ENCODE data around the gene SETD2.
"Not testable (repeated sequence)": the region's sequence is repeated elsewhere in the genome, so short reads cannot be mapped to it uniquely, and the experiment has no call there.

DNA sequence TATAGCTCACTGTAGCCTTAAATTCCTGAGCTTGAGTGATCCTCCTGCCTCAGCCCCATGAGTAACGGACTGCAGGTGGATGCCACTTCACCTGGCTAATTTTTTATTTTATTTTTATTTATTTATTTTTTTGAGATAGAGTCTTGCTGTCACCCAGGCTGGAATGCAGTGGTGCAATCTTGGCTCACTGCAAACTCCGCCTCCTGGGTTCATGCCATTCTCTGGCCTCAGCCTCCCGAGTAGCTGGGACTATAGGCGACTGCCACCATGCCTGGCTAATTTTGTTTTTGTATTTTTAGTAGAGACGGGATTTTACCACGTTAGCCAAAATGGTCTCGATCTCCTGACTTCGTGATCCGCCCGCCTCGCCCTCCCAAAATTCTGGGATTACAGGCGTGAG, 16.1 kb upstream of the SETD2 start:
- TF ChIP-seq, protein P1, sequence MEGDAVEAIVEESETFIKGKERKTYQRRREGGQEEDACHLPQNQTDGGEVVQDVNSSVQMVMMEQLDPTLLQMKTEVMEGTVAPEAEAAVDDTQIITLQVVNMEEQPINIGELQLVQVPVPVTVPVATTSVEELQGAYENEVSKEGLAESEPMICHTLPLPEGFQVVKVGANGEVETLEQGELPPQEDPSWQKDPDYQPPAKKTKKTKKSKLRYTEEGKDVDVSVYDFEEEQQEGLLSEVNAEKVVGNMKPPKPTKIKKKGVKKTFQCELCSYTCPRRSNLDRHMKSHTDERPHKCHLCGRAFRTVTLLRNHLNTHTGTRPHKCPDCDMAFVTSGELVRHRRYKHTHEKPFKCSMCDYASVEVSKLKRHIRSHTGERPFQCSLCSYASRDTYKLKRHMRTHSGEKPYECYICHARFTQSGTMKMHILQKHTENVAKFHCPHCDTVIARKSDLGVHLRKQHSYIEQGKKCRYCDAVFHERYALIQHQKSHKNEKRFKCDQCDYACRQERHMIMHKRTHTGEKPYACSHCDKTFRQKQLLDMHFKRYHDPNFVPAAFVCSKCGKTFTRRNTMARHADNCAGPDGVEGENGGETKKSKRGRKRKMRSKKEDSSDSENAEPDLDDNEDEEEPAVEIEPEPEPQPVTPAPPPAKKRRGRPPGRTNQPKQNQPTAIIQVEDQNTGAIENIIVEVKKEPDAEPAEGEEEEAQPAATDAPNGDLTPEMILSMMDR (IDR thresholded peaks at IDR 0.05; ENCODE audit: insufficient read depth, low read length) = not testable (repeated sequence)
- TF ChIP-seq POLR2AphosphoS5, GABPA (IDR thresholded peaks at IDR 0.05; ENCODE audit: low read depth): not testable (repeated sequence)
- TF ChIP-seq, protein P2, sequence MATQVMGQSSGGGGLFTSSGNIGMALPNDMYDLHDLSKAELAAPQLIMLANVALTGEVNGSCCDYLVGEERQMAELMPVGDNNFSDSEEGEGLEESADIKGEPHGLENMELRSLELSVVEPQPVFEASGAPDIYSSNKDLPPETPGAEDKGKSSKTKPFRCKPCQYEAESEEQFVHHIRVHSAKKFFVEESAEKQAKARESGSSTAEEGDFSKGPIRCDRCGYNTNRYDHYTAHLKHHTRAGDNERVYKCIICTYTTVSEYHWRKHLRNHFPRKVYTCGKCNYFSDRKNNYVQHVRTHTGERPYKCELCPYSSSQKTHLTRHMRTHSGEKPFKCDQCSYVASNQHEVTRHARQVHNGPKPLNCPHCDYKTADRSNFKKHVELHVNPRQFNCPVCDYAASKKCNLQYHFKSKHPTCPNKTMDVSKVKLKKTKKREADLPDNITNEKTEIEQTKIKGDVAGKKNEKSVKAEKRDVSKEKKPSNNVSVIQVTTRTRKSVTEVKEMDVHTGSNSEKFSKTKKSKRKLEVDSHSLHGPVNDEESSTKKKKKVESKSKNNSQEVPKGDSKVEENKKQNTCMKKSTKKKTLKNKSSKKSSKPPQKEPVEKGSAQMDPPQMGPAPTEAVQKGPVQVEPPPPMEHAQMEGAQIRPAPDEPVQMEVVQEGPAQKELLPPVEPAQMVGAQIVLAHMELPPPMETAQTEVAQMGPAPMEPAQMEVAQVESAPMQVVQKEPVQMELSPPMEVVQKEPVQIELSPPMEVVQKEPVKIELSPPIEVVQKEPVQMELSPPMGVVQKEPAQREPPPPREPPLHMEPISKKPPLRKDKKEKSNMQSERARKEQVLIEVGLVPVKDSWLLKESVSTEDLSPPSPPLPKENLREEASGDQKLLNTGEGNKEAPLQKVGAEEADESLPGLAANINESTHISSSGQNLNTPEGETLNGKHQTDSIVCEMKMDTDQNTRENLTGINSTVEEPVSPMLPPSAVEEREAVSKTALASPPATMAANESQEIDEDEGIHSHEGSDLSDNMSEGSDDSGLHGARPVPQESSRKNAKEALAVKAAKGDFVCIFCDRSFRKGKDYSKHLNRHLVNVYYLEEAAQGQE (IDR thresholded peaks at IDR 0.05; ENCODE audit: insufficient replicate concordance, low read depth) = not testable (repeated sequence)

All from HL-60 (cell line).